GM13977 (cell line): ENCODE results near the gene TOMM70.
"Not testable (repeated sequence)": the region's sequence is repeated elsewhere in the genome, so short reads cannot be mapped to it uniquely, and the experiment has no call there.

ENCODE experiments used
- DNase-seq: peaks from one replicate; pipeline ENCODE4 v3.0.0; 2012; ENCODE audit warnings: low spot score
- in situ Hi-C: fragments of 300-500 bp; cut with MboI; formaldehyde crosslinking; loops from one replicate; pipeline ENCODE4 v1.12.0; 2022; ENCODE audit warnings: low sequenced_read_pairs, low pct_unique_long_range_greater_than_20kb, mixed read lengths, inconsistent platforms; ENCODE audit not compliant: unreplicated experiment
- TF ChIP-seq, protein P1 (sequence below): IDR thresholded peaks from 2 replicates; pipeline ENCODE4 v1.5.1; 2012; ENCODE audit warnings: mild to moderate bottlenecking, control low read depth; ENCODE audit not compliant: insufficient read depth; ENCODE audit errors: extremely low read depth, missing control alignments

Gene TOMM70

DNA sequence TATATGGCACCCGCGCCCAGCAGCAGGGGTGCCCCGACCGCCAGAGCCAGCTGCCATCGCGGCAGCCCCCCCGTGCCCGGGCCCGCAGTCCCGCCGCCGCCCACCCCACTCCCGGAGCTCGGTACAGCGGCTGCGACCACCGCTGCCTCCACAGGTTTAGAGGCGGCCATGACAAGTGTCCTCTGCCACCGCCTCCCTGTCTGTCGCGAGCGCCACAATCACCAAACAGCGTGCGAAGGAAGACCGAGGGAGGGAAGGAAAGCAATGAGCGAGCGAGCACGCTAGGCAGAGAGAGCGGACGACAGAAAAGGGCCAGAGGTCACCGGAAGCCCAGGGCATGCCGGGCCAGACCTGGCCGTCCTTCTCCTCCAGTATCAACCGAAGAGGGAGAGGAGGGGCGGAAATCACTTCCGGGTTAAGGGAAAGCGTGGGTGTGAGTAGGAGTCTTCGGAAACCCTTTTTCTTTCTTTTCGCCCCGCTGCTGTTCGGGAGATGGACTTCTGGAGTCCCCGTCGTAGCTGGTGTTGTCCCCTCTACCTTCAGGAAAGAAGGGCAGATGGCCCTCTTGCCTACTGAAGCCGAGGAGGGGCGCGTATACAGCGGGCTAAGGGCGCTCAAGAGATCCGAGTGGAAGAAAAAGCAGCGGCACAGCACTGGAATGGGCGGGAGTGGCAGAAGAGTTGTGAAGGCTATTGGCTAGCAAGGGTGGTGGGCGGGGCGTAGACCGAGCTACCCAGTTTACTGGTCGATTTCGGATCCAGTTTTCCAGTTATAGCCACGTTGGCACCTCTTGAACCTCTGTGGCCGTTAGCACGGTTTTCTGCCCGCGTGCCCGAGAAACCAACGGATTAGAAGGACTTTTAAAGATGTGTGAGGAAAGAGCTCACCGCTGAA lies at the start of gene TOMM70, which contains the start of gene LNP1:
TSS of gene TOMM70 (minus strand) at position 310 of the 894 bp plus-strand sequence. CDS start at position 170, 140 bp downstream.
TSS of gene LNP1 (plus strand) at position 760 of the 894 bp plus-strand sequence. CDS start 28,191 bp downstream, outside the sequence.
- in situ Hi-C loops = no loop called here
- TF ChIP-seq, protein P1, sequence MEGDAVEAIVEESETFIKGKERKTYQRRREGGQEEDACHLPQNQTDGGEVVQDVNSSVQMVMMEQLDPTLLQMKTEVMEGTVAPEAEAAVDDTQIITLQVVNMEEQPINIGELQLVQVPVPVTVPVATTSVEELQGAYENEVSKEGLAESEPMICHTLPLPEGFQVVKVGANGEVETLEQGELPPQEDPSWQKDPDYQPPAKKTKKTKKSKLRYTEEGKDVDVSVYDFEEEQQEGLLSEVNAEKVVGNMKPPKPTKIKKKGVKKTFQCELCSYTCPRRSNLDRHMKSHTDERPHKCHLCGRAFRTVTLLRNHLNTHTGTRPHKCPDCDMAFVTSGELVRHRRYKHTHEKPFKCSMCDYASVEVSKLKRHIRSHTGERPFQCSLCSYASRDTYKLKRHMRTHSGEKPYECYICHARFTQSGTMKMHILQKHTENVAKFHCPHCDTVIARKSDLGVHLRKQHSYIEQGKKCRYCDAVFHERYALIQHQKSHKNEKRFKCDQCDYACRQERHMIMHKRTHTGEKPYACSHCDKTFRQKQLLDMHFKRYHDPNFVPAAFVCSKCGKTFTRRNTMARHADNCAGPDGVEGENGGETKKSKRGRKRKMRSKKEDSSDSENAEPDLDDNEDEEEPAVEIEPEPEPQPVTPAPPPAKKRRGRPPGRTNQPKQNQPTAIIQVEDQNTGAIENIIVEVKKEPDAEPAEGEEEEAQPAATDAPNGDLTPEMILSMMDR = no peak
- peak; percentile 90 for DNase-seq

DNA sequence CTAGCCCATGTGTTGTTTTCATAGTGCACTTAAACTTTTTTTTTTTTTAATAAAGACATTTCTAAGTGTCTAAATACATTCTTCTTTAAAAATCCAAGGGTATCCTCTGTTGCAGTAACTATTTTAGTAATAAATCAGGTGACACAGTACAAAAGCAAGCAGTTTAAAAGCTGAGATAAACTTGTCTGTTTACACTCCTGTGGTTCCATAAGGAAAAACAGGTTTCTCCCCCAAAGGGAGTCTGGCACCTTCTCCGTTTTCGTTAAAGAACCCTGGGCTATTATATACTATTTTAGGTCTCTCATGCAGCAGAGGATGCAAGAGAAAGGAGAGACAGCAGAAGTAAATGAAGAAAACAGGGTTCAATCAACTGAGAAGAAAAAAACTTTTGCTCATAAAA lies 48.3 kb upstream of the TOMM70 start:
- no peak for DNase-seq
- TF ChIP-seq, protein P1 = no peak
- in situ Hi-C loops = no loop called here

DNA sequence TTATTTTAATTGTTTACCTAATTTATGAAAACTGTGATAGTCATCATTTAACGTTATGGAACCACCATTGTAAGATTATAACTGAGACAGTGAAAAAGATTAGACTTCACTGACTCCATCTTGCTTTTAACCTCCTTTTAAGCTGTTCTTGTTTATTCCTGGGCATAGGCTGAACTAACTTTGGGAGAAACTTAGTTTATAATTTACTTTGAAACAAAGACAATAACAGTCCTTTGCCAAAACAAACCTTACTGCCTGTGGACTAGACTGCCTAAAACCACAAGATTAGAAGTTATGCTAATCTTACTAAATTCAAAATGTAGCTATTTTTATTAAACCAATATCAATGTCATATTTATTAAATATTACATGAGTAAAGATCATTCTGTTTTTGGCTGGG lies 47.2 kb upstream of the TOMM70 start:
- in situ Hi-C loops = no loop called here
- TF ChIP-seq, protein P1 = no peak
- no peak for DNase-seq

DNA sequence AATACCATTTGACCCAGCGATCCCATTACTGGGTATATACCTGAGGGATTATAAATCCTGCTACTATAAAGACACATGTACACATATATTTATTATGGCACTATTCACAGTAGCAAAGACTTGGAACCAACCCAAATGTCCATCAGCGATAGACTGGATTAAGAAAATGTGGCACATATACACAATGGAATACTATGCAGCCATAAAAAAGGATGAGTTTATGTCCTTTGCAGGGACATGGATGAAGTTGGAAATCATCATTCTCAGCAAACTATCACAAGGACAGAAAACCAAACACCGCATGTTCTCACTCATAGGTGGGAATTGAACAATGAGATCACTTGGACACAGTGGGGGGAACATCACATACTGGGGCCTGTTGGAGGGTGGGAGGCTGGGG lies 46.2 kb upstream of the TOMM70 start:
- in situ Hi-C loops, DNase-seq: not testable (repeated sequence)

DNA sequence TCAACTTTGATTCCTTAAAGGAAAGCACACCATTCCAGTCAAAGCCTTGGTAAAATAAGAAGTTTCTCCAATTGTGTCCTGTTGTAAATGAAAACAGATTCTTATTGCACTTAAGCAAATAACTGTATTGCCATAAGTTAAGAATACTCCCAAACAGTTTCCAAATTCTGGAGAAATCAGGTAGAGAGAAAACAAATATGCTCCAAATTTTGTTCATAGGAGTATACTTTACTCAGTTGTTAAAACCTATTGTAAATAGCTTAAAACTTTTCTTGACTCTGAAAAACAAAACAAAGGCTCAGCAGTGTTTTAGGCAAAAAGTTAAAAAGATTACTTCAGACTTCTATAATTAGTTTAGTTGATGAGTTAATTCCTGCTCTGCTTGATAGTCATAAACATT lies 42.8 kb upstream of the TOMM70 start:
- no peak for DNase-seq
- in situ Hi-C loops = no loop called here
- TF ChIP-seq, protein P1 = no peak

DNA sequence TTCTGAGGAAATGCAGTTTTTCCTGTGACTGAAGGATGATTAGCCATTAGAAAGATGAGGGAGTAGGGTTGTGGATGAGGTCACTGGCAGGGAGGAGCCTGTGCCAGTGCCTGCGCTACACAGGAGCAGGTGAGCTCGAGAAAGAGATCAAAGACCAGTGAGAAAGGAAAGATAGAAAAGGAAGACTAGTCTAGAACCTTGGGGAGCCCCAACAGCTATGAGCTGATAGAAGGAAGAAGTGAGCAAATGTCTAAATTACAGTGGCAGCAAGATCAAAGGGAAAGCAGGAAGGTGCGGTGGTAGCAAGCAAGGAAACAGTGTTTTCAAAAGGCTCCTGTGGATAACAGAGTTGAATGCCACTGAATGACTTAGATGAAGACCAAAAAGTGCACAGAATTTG lies 40.0 kb upstream of the TOMM70 start:
- in situ Hi-C loops = no loop called here
- TF ChIP-seq, protein P1 = no peak
- DNase-seq = no peak

DNA sequence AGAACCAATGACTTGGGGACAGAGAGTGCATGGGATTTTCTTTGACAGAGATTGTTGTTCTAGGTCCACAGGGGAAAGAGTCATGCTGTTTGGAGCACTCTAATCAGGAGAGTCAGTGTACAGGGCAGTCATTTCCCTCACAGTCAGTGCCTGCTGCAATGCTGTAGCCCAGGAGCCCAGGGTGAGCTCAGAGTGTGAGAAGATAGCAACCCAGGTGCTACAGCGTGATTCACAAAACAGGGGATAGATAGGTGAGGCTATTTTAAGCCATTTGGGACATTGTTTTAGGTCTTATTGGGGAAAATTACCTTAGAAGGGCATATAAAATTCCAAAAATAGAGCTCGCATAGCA lies 37.7 kb upstream of the TOMM70 start:
- TF ChIP-seq, protein P1 = no peak
- in situ Hi-C loops = no loop called here
- DNase-seq = no peak
